ENCODE data around the gene CNTROB. TPM values are rescaled to one million over a fixed set of nuclear protein-coding genes. Genes with fewer than 3 reads are reported as not detected.
"Not testable (repeated sequence)": the region's sequence is repeated elsewhere in the genome, so short reads cannot be mapped to it uniquely, and the experiment has no call there.

Gene CNTROB
- total RNA-seq, 1 donor = 25.5 TPM

DNA sequence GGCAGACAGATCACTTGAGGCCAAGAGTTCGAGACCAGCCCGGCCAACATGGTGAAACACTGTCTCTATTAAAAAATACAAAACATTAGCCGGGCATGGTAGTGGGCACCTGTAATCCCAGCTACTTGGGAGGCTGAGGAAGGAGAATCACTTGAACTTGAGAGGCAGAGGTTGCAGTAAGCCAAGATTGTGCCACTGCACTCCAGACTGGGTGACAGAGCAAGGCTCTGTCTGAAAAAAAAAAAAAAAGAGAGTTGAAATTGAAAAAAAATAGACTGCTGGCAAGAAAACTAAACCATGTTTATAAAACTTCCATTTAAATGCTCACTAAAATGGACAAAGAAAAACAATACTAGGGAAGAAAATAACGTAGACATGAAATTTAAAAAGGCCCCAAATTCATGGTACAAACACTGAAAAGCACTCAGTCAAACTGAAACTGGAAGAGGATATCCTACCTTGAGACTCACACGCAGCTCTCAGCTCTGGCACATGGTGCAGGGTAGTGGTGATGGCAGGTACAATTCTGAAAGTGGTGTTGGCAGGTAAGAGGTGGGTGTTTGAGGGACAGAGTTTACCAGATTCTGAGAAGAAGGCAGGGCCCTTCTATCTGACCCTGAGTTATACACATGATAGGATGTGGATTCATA is 19.3 kb downstream of the CNTROB start:
- TF ChIP-seq, protein P1, sequence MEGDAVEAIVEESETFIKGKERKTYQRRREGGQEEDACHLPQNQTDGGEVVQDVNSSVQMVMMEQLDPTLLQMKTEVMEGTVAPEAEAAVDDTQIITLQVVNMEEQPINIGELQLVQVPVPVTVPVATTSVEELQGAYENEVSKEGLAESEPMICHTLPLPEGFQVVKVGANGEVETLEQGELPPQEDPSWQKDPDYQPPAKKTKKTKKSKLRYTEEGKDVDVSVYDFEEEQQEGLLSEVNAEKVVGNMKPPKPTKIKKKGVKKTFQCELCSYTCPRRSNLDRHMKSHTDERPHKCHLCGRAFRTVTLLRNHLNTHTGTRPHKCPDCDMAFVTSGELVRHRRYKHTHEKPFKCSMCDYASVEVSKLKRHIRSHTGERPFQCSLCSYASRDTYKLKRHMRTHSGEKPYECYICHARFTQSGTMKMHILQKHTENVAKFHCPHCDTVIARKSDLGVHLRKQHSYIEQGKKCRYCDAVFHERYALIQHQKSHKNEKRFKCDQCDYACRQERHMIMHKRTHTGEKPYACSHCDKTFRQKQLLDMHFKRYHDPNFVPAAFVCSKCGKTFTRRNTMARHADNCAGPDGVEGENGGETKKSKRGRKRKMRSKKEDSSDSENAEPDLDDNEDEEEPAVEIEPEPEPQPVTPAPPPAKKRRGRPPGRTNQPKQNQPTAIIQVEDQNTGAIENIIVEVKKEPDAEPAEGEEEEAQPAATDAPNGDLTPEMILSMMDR (IDR thresholded peaks at IDR 0.05; ENCODE audit: insufficient read depth, low read depth, low read length) = no peak
- no peak overlapping the region for H3K4me3 ChIP-seq (ENCODE audit: low read depth, low read length)
- DNase-seq (ENCODE audit: low read depth) = no peak

DNA sequence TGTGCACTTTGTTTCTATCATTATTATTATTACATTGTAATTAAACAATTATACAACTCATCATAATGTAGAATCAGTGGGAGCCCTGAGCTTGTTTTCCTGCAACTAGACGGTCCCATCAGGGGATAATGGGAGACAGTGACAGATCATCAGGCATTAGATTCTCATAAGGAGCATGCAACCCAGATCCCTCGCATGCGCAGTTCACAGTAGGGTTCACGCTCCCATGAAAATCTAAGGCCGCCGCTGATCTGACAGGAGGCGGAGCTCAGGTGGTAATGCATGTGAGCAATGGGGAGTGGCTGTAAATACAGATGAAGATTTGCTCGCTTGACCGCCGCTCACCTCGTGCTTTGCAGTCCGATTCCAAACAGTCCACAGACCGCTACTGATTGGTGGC is 21.3 kb downstream of the CNTROB start:
- DNase-seq (ENCODE audit: low read depth); H3K4me3 ChIP-seq (ENCODE audit: low read depth, low read length): not testable (repeated sequence)

DNA sequence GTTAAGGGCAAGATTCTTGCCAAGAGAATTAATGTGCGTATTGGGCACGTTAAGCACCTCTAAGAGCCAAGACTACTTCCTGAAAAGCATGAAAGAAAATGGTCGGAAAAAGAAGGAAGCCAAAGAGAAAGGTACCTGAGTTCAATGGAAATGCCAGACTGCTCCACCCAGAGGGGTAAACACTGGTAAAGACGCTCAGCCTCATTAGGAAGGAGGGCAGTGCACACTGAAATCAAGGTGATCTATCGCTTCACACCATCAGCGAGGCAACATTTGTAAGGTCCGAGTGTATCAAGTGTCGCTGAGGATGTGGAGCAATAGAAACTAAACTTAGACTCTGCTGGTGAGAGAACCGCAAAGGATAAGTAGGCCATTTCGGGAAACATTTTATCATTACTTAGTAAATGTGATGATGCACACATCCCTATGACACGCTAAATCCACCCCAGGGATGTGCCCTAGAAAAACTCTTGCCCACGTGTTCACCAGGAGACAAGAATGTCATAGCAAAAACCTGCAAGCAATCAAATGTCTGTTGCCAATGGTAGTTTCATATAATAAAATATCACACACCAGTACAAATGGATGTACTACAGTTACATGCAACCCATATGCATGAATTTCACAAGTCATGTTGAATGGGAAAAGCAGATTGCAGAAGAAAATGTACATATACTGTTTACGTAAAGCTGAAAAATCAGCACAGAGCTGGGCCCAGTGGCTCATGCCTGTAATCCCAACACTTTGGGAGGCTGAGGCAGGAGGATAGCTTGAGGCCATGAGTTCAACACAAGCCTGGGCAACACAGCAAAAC is 23.6 kb downstream of the CNTROB start:
- TF ChIP-seq, protein P1 (IDR thresholded peaks at IDR 0.05; ENCODE audit: insufficient read depth, low read depth, low read length) = no peak
- no peak overlapping the region for H3K4me3 ChIP-seq (ENCODE audit: low read depth, low read length)
- peak; percentile 45 for DNase-seq (ENCODE audit: low read depth)

DNA sequence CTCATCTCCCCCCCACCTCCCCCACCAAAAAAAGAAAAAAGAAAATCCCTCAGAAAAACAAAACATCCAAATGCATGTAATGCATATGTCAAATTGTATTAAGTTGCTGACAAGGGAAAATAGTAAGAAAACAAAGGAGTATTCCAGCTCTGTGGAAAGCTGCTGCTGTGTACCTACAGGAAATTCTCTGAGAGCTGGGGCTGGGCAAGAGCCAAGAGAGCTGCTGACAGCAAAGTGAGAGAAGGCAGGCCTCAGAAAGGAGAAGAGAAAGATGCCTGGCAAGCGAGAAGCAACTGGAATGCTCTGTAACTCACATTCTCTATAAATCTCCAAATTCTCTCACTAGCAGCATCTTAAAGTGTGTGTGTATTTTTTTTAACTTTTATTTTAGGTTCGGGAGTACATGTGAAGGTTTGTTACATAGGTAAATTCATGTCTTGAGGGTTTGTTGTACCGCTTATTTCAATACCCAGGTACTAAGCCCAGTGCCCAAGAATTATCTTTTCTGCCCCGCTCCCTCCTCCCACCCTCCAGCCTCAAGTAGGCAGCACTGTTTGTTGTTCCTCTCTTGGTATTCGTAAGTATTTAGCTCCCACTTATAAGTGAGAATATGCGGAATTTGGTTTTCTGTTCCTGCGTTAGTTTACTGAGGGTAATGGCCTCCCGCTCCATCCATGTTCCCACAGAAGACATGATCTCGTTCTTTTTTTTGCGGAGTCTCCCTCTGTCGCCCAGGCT is 24.4 kb downstream of the CNTROB start:
- H3K4me3 ChIP-seq (ENCODE audit: low read depth, low read length) = no peak overlapping the region
- DNase-seq (ENCODE audit: low read depth) = peak; percentile 81
- TF ChIP-seq, protein P1 (IDR thresholded peaks at IDR 0.05; ENCODE audit: insufficient read depth, low read depth, low read length) = no peak

DNA sequence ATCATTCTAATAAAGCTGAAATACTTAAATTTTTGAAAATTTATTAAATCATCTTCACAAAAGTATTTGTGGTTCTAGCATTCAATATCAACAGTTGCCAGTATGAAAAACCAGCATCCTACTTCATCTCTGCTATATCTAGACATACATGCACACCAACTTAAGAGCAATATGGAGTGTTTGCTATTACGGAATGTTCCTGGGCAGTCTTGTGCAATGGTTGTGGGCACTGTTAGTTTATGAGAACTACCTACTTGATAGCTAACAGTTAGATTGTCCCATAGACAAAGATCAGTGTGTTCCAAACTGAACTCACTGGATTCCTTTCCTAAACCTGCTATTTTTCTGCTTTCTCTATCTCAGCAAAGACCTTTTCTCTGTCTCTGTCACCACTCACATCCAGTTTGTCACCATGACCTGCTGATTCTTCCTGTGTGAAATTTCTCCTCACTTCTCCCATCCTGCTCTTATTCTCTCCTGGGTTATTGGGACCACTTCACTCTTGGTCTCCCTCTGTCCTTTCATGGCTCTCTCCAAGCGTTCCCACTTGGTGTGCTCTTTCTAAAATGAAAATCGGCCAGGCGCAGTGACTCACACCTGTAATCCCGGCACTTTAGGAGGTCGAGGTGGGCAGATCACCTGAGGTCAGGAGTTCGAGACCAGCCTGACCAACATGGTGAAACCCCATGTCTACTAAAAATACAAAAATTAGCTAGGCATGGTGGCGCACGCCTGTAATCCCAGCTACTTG is 27.7 kb downstream of the CNTROB start:
- peak; percentile 79 for DNase-seq (ENCODE audit: low read depth)
- H3K4me3 ChIP-seq (ENCODE audit: low read depth, low read length) = no peak overlapping the region
- TF ChIP-seq, protein P1 (IDR thresholded peaks at IDR 0.05; ENCODE audit: insufficient read depth, low read depth, low read length) = no peak

- TF ChIP-seq, protein P1 (IDR thresholded peaks at IDR 0.05; ENCODE audit: insufficient read depth, low read depth, low read length) = no peak
- no peak overlapping the region for H3K4me3 ChIP-seq (ENCODE audit: low read depth, low read length)
- peak; percentile 30 for DNase-seq (ENCODE audit: low read depth)
Observed at GRCh38 chr17:7961421-7961820, 29.4 kb downstream of the CNTROB start.
